Measurements from ENCODE around the gene XAB2.
A peak's percentile ranks its signal among the peaks of the same experiment; 100 is the strongest.
"Not testable (repeated sequence)": the region's sequence is repeated elsewhere in the genome, so short reads cannot be mapped to it uniquely, and the experiment has no call there.

The XAB2 gene

DNA sequence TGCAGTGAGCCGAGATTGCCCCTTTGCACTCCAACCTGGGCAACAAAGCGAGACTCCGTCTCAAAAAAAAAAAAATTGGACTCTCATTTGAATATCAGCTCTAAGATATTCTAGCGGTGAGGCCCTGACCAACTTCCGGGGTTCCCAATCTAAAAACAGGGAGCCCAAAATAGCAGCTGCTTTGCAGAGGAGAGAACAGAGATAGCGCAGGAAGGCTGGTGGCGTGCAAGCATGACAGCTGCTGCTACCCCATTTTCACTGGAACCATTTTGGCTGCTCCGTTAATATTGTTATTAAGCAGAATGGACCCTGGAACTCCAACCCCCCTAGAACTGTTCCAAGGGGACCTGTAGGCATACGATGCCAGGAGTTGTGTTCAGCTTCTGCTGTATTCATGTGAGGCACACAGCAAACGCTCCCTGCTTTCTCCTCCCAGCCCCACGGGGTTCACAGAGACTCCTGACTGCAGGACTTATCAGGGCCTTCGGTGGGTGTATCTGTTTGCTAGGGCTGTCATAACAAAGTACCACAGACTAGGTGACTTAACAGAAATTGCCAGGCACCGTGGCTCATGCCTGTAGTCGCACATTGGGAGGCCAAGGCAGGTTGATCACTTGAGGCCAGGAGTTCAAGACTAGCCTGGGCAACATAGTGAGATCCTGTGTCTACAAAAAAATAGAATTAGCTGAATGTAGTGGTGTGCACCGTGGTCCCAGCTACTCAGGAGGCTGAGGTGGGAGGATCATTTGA is 19.1 kb upstream of the XAB2 start:
- DNase-seq: no peak

- no peak for DNase-seq
Observed at GRCh38 chr19:7647156-7647555, 17.8 kb upstream of the XAB2 start.

GRCh38 chr19:7646426-7646700 is 17.0 kb upstream of the XAB2 start:
- no peak for DNase-seq

- DNase-seq: no peak
Observed at GRCh38 chr19:7645656-7646425, 16.5 kb upstream of the XAB2 start.

- DNase-seq: no peak
Observed at GRCh38 chr19:7645163-7645562, 15.8 kb upstream of the XAB2 start.

- no peak for DNase-seq
Observed at GRCh38 chr19:7644550-7644877, 15.2 kb upstream of the XAB2 start.

DNA sequence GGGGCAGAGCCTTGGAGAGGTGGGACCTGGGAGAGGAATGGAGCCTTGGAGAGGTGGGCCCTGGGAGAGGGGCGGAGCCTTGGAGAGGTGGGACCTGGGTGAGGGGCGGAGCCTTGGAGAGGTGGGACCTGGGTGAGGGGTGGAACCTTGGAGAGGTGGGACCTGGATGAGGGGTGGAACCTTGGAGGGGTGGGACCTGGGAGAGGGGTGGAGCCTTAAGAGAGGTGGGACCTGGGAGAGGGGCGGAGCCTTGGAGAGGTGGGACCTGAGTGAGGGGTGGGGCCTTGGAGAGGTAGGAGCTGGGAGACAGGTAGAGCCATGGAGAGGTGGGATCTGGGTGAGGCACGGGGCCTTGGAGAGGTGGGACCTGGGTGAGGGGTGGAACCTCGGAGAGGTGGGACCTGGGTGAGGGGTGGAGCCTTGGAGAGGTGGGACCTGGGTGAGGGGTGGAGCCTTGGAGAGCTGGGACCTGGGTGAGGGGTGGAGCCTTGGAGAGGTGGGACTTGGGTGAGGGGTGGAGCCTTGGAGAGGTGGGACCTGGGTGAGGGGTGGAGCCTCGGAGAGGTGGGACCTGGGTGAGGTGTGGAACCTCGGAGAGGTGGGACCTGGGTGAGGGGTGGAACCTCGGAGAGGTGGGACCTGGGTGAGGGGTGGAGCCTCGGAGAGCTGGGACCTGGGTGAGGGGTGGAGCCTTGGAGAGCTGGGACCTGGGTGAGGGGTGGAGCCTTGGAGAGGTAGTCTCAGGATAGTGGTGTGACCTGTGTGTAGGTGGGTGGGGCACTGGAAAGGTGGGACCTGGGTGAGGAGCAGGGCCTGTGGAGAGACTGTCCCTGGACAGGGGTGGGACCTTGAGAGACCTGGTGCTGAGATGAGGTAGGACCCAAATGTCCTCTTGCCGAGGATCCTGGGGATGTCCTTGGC is 14.5 kb upstream of the XAB2 start:
- DNase-seq: not testable (repeated sequence)

- no peak for DNase-seq
Observed at GRCh38 chr19:7643031-7643415, 13.7 kb upstream of the XAB2 start.

- DNase-seq: no peak
Observed at GRCh38 chr19:7642295-7643030, 13.1 kb upstream of the XAB2 start.

DNA sequence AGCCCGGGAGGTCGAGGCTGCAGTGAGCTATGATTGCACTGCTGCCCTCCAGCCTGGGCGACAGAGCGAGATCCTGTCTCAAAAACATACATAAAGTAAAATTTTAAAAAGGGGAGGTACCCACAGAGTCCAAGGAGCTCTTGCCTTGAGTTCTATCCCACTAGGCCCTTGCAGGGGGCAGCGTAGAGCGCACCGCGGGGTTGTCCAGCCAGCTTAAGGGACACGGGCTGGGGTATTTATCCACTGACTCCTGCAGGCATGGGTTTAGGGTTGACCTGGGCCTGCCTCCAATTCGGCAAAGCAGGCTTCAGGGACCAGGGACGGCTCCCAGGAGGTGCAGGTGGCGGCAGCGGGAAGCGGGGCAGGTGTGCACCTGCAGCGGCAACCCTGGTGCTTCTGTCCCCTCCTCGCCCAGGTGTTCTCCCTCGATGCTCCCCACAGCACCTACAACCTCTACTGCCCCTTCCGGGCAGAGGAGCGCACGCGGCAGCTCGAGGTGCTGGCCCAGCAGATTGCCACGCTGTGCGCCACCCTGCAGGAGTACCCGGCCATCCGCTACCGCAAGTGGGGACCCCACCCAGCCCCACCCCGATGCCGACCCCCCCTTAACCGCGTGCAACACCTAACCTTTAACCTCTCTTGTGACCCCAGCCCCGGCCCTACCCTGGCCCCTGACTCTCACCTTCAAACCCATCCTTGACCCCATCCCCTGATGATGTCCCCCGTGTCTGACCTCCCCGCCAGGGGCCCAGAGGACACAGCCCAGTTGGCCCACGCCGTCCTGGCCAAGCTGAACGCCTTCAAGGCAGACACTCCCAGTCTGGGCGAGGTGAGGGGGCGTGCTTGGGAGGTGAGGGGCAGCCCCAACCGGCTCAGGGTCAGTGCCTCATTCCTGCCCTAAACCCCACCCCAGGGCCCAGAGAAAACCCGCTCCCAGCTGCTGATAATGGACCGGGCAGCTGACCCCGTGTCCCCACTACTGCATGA is 12.2 kb upstream of the XAB2 start:
- no peak for DNase-seq

GRCh38 chr19:7640803-7641202 is 11.5 kb upstream of the XAB2 start:
- DNase-seq: no peak

DNA sequence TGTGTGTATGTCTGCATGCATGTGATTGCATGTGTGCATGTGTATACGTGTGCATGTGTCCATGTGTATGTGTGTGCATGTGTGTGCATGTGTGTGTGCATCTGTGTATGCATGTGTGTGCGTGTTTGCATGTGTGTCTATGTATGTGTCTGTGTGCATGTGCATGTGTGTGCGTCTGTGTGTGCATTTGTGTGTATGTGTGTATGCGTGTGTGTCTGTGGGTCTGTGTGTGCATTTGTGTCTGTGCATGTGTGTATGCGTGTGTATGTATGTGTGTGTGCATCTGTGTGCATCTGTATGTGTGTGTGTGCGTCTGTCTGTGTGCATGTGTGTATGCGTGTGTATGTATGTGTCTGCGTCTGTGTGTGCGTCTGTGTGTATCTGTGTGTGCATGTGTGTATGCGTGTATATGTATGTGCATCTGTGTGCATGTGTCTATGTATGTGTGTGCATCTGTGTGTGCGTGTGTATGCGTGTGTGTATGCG is 10.6 kb upstream of the XAB2 start:
- no peak for DNase-seq

DNA sequence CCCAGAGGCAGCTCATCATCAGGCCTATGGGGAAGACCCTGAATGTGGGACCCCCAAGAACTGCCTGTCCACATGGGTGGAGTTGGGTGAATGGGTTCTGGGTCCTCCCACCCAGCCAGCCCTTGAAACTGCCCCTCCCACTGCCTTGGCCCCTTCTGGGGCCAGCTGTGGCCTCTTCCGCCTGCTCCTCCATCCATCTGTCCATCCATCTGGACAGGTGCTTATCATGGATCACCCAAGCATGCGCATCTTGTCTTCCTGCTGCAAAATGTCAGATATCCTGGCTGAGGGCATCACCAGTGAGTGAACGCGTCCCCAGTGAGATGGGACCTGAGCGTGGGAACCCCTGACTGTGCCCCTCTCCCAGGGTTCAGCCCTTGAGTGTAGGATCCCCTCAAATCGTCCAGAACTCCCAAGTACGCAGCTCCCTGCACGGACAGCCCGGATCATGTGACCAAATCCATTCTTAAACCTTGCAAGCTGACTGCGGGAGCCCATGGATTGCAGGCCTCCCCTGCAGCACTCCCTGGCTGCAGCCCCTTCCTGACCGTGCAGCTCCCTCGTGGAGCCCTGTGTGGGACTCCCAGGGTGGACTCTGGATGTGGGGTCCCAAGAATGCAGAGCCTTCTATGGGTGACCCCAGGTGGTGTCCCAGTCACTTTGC is 9.6 kb upstream of the XAB2 start:
- no peak for DNase-seq

GRCh38 chr19:7637374-7638256 is 8.3 kb upstream of the XAB2 start:
- no peak for DNase-seq

DNA sequence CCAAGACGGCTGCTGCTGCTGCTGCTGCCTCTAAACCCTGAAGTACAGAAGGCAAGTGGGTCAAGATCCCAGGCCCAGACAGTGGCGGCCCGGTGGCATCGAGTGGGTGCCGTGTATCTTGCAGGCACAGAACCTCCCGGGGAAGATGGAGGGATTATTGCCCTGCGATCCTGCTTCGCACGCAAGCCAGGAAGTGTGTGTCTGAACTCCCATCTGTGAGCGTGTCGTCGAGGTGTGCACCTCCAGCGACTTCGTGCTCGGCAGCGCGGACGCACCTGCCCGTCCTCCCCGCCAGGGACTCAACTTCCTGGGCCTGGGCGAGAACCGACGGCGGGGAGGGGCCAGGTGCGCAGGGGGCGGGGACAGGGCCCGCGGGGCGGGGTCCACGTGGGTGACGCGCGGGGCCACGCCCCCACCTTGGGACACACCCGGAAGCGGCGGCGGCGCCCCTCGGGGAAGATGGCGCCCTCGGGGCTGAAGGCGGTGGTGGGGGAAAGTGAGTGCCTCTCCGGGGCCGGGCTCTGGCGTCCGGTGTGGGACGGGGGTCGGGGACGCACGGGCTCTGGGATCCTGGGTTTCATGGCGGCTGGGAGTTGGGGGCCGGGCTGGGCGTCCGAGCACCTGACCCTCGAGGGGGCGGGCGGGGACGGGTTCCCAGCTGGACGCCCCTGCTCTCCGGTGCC is 7.5 kb upstream of the XAB2 start, which contains the start of gene STXBP2:
STXBP2 (plus strand) TSS at position 420 of the 683 bp plus-strand sequence; CDS start at position 460, 40 bp downstream.
- DNase-seq: peak; percentile 31 to 76

GRCh38 chr19:7636317-7636690 is 7.0 kb upstream of the XAB2 start:
- DNase-seq: no peak

GRCh38 chr19:7635670-7636069 is 6.3 kb upstream of the XAB2 start:
- DNase-seq: no peak

DNA sequence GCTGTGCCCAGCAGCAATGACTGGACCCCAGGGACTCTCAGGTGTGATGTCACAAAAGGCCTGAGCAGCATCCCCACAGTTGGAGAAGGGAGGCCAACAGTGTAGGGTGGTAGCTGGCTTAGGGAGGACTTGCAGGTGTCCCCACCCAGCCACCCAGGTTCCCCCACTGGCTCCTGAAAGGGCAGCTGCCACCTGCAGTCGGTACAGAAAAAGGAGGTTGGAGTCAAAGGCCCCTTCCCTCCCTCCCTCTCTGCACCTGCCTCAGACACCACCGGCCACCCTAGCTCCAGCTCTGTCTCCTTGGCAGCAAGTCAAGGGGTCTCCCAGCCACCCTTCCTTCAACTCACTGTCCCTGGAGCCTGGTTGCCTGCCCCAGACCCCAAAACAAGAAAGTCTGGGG is 4.4 kb upstream of the XAB2 start, which contains the start of gene PCP2:
PCP2 (minus strand) TSS at position 22 of the 400 bp plus-strand sequence. CDS start 262 bp downstream, outside the sequence.
- no peak for DNase-seq
